Measurements from ENCODE around the gene STIP1. TPM values are rescaled to one million over a fixed set of nuclear protein-coding genes. Genes with fewer than 3 reads are reported as not detected.

The STIP1 gene
- total RNA-seq, 1 donor from 2014 or later = 108 TPM

- H3K4me3 Mint-ChIP-seq (ENCODE audit: unreplicated experiment) = peak within 1 kb of the TSS; percentile 89
- H3K9me3 Mint-ChIP-seq (ENCODE audit: low read depth) = no peaks in the 10 kb centered on the region
- peak within 1 kb of the TSS; percentile 97 for H3K27ac Mint-ChIP-seq (ENCODE audit: unreplicated experiment)
- TF ChIP-seq CTCF (IDR thresholded peaks at IDR 0.05) = peak; percentile 36
- H3K36me3 Mint-ChIP-seq (ENCODE audit: low read depth) = peaks cover 4% of the 10 kb centered on the region
- H3K4me1 Mint-ChIP-seq (ENCODE audit: low read depth) = peaks cover 38% of the 10 kb centered on the region
- H3K27me3 Mint-ChIP-seq (ENCODE audit: low read depth) = no peaks in the 10 kb centered on the region
- DNase-seq (ENCODE audit: low spot score) = no peak
These were observed 61.1 kb downstream of the STIP1 start, which contains the start of gene PPP1R14B for GRCh38 chr11:64246871-64247728. PPP1R14B (minus strand) TSS chr11:64246943; CDS start chr11:64246673, 270 bp downstream.

GRCh38 chr11:64247729-64248531 is 62.0 kb downstream of the STIP1 start:
- Mint-ChIP-seq H3K9me3 (ENCODE audit: low read depth) (no peaks in the 10 kb centered on the region), H3K4me1 (ENCODE audit: low read depth) (peaks cover 35% of the 10 kb centered on the region), H3K27ac (ENCODE audit: unreplicated experiment) (peak overlapping the region; percentile 51), H3K36me3 (ENCODE audit: low read depth) (peaks cover 4% of the 10 kb centered on the region), H3K27me3 (ENCODE audit: low read depth) (no peaks in the 10 kb centered on the region), H3K4me3 (ENCODE audit: unreplicated experiment) (peak overlapping the region; percentile 84)
- no peak for TF ChIP-seq CTCF (IDR thresholded peaks at IDR 0.05)
- DNase-seq (ENCODE audit: low spot score) = no peak

- H3K27me3 Mint-ChIP-seq (ENCODE audit: low read depth) = no peaks in the 10 kb centered on the region
- no peaks in the 10 kb centered on the region for H3K9me3 Mint-ChIP-seq (ENCODE audit: low read depth)
- no peak overlapping the region for H3K4me3 Mint-ChIP-seq (ENCODE audit: unreplicated experiment)
- peaks cover 35% of the 10 kb centered on the region for H3K4me1 Mint-ChIP-seq (ENCODE audit: low read depth)
- no peak overlapping the region for H3K27ac Mint-ChIP-seq (ENCODE audit: unreplicated experiment)
- TF ChIP-seq CTCF (IDR thresholded peaks at IDR 0.05) = no peak
- DNase-seq (ENCODE audit: low spot score) = no peak
- peaks cover 3% of the 10 kb centered on the region for H3K36me3 Mint-ChIP-seq (ENCODE audit: low read depth)
These were observed 62.6 kb downstream of the STIP1 start for GRCh38 chr11:64248578-64248977.

GRCh38 chr11:64249038-64249437 is 63.1 kb downstream of the STIP1 start:
- Mint-ChIP-seq H3K27me3 (ENCODE audit: low read depth) (no peaks in the 10 kb centered on the region), H3K4me1 (ENCODE audit: low read depth) (peaks cover 35% of the 10 kb centered on the region), H3K4me3 (ENCODE audit: unreplicated experiment) (no peak overlapping the region), H3K36me3 (ENCODE audit: low read depth) (no peaks in the 10 kb centered on the region), H3K9me3 (ENCODE audit: low read depth) (no peaks in the 10 kb centered on the region), H3K27ac (ENCODE audit: unreplicated experiment) (no peak overlapping the region)
- no peak for TF ChIP-seq CTCF (IDR thresholded peaks at IDR 0.05)
- no peak for DNase-seq (ENCODE audit: low spot score)
